A673 (cell line): ENCODE measurements around the gene CMTM6. TPM values are rescaled to one million over a fixed set of nuclear protein-coding genes. Genes with fewer than 3 reads are reported as not detected.

ENCODE experiments used
- BruUV-seq: library from RNA; stranded (reverse); fragments of 400-500 nt; replicated peaks from 2 replicates; lab custom pipeline; 2021; lab: Mats Ljungman, UMichigan
- CTCF ChIA-PET: fragments of 300-600 bp; sonication (Branson Sonifier 250); formaldehyde crosslinking; loops from one replicate; lab custom pipeline; 2022; ENCODE audit warnings: antibody characterized with exemption; lab: Charles Lee
- POLR2A ChIA-PET: fragments of 300-600 bp; sonication (Branson Sonifier 250); formaldehyde crosslinking; loops from one replicate; lab custom pipeline; 2022; ENCODE audit warnings: antibody characterized with exemption; ENCODE audit not compliant: low non-redundant PET; lab: Charles Lee
- DNase-seq: peaks from one replicate; pipeline ENCODE4 v3.0.0-alpha.2; 2015; ENCODE audit warnings: low spot score
- H3K27ac ChIP-seq: fragments of 200-600 bp; sonication (generic); 2 replicates; pipeline ENCODE4 v1.5.1; 2016; ENCODE audit warnings: mixed run types, low read depth, mild to moderate bottlenecking, mixed read lengths, antibody characterized with exemption, low read length; ENCODE audit not compliant: poor library complexity, severe bottlenecking
- H3K27me3 ChIP-seq: fragments of 200-600 bp; sonication (generic); replicated peaks from 2 replicates; pipeline ENCODE4 v1.6.1; 2017; ENCODE audit warnings: mixed run types, low read depth, mild to moderate bottlenecking, mixed read lengths, antibody characterized with exemption, low read length; ENCODE audit not compliant: insufficient read depth, poor library complexity
- H3K36me3 ChIP-seq: fragments of 200-600 bp; sonication (generic); 2 replicates; pipeline ENCODE4 v1.6.1; 2016; ENCODE audit warnings: mixed run types, mild to moderate bottlenecking, mixed read lengths, antibody characterized with exemption, low read length; ENCODE audit not compliant: insufficient read depth, poor library complexity, severe bottlenecking
- H3K4me1 ChIP-seq: fragments of 200-600 bp; sonication (generic); 2 replicates; pipeline ENCODE4 v1.6.1; 2017; ENCODE audit warnings: mixed run types, mild to moderate bottlenecking, mixed read lengths, antibody characterized with exemption, low read length; ENCODE audit not compliant: insufficient read depth, poor library complexity, severe bottlenecking
- H3K4me3 ChIP-seq: fragments of 200-600 bp; sonication (generic); 2 replicates; pipeline ENCODE4 v1.5.1; 2016; ENCODE audit warnings: low read depth, mixed run types, mild to moderate bottlenecking, mixed read lengths, low read length; ENCODE audit not compliant: poor library complexity, severe bottlenecking
- H3K9me3 ChIP-seq: fragments of 200-600 bp; sonication (generic); 2 replicates; pipeline ENCODE4 v1.6.1; 2016; ENCODE audit warnings: mixed run types, low read depth, mild to moderate bottlenecking, mixed read lengths, antibody characterized with exemption, low read length; ENCODE audit not compliant: poor library complexity, severe bottlenecking
- EZH2 ChIP-seq: fragments of 200-600 bp; sonication (generic); IDR thresholded peaks from 2 replicates; pipeline ENCODE4 v1.6.1; 2017; ENCODE audit warnings: borderline replicate concordance, low read depth, mild to moderate bottlenecking, mixed read lengths, antibody characterized with exemption, low read length; ENCODE audit not compliant: poor library complexity, severe bottlenecking
- intact Hi-C: fragments of 100-400 bp; cut with micrococcal nuclease; formaldehyde crosslinking; loops from one replicate; pipeline ENCODE4 v1.10.0; 2022; ENCODE audit not compliant: unreplicated experiment
- total RNA-seq: library from RNA; stranded (reverse); gene quantifications from 2 replicates; pipeline ENCODE4 v1.2.3, GENCODE V29; 2021
- TF ChIP-seq, protein P1 (sequence below): fragments of 300-800, 200-600 bp; sonication (generic); conservative IDR thresholded peaks from 2 replicates; pipeline ENCODE4 v1.5.1; 2017; ENCODE audit warnings: low read depth, mild to moderate bottlenecking, antibody characterized with exemption, low read length, moderate library complexity, mixed read lengths

Gene CMTM6
- total RNA-seq, 1 experiment from 2014 or later = 32.3 TPM

DNA sequence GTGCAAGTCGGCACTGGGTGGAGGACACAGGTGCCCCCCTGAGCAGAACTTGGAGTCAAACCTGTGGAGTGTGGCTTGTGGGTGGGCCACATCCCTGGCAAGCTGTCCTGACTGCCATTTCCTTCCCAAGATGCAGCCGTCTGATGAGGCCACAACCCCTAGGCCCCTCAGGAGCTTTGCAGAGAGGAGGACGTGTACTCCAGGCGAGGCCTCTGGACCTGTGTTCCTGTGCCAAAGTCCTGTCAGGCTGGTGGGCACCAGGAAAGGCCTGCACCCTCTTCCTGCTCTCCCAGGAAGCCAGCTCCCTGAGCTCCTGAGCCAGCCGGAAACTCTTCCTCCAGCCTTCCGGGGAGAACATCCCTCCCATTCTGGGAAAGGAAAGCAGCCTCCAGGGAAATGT is 48.5 kb downstream of the CMTM6 start:
- ChIA-PET CTCF (no interaction called here), POLR2A (no interaction called here)
- H3K9me3 ChIP-seq = no peaks in the 10 kb centered on the region
- TF ChIP-seq EZH2 = no peak
- TF ChIP-seq, protein P1, sequence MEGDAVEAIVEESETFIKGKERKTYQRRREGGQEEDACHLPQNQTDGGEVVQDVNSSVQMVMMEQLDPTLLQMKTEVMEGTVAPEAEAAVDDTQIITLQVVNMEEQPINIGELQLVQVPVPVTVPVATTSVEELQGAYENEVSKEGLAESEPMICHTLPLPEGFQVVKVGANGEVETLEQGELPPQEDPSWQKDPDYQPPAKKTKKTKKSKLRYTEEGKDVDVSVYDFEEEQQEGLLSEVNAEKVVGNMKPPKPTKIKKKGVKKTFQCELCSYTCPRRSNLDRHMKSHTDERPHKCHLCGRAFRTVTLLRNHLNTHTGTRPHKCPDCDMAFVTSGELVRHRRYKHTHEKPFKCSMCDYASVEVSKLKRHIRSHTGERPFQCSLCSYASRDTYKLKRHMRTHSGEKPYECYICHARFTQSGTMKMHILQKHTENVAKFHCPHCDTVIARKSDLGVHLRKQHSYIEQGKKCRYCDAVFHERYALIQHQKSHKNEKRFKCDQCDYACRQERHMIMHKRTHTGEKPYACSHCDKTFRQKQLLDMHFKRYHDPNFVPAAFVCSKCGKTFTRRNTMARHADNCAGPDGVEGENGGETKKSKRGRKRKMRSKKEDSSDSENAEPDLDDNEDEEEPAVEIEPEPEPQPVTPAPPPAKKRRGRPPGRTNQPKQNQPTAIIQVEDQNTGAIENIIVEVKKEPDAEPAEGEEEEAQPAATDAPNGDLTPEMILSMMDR = no peak
- H3K36me3 ChIP-seq = no peaks in the 10 kb centered on the region
- H3K27ac ChIP-seq = no peak overlapping the region
- intact Hi-C loops = no loop called here
- no peak overlapping the region for H3K4me3 ChIP-seq
- no TSS peak for BruUV-seq
- no peaks in the 10 kb centered on the region for H3K4me1 ChIP-seq
- no peak for DNase-seq
- peaks cover 3% of the 10 kb centered on the region for H3K27me3 ChIP-seq

DNA sequence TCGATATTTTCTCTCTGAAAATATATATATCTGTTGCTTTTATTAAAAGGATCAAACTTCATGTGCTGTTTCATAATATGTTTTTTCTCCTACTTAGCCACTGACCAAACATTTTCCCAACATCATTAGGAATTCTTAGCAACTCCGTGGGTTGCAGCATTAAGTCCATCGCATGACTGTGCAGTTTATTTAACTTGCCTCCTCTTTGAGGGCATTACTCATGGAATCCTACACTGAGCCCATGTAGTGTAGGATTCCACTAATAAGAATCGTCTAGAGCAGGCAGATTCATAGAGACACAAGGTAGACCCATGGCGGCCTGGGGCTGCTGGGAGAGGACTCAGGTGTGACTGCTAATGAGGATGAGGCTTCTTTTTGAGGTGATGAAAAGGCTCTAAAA is 49.3 kb downstream of the CMTM6 start:
- no peak overlapping the region for H3K27ac ChIP-seq
- no peaks in the 10 kb centered on the region for H3K36me3 ChIP-seq
- ChIA-PET CTCF (no interaction called here), POLR2A (no interaction called here)
- H3K4me3 ChIP-seq = no peak overlapping the region
- H3K4me1 ChIP-seq = no peaks in the 10 kb centered on the region
- H3K9me3 ChIP-seq = no peaks in the 10 kb centered on the region
- peaks cover 8% of the 10 kb centered on the region for H3K27me3 ChIP-seq
- no peak for TF ChIP-seq EZH2
- no peak for DNase-seq
- intact Hi-C loops = no loop called here
- BruUV-seq = no TSS peak

DNA sequence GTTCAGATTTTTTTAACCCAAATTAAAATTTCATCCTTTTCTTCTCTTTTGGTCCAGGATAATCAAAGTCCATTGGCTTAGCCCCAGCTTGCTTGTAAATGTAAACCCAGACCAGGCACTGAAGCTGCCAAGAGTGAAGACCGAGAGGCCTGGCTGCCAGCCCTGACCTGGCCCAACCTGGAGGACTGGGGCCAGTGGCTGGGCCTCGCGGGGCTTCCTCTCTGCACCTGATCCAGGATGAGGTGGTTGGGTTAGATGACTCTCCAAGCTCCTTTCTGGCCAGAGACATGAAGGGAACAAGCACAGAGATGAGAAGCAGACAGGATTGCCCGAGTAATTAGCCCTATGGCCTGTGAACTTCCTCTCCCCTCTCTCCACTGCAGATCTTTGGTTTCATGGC is 50.6 kb downstream of the CMTM6 start:
- CTCF ChIA-PET = no interaction called here
- no peaks in the 10 kb centered on the region for H3K9me3 ChIP-seq
- H3K4me3 ChIP-seq = no peak overlapping the region
- no TSS peak for BruUV-seq
- no peaks in the 10 kb centered on the region for H3K4me1 ChIP-seq
- intact Hi-C loops = no loop called here
- H3K27ac ChIP-seq = no peak overlapping the region
- TF ChIP-seq EZH2 = no peak
- TF ChIP-seq, protein P1 = no peak
- peaks cover 8% of the 10 kb centered on the region for H3K27me3 ChIP-seq
- no peak for DNase-seq
- POLR2A ChIA-PET = no interaction called here
- H3K36me3 ChIP-seq = no peaks in the 10 kb centered on the region

DNA sequence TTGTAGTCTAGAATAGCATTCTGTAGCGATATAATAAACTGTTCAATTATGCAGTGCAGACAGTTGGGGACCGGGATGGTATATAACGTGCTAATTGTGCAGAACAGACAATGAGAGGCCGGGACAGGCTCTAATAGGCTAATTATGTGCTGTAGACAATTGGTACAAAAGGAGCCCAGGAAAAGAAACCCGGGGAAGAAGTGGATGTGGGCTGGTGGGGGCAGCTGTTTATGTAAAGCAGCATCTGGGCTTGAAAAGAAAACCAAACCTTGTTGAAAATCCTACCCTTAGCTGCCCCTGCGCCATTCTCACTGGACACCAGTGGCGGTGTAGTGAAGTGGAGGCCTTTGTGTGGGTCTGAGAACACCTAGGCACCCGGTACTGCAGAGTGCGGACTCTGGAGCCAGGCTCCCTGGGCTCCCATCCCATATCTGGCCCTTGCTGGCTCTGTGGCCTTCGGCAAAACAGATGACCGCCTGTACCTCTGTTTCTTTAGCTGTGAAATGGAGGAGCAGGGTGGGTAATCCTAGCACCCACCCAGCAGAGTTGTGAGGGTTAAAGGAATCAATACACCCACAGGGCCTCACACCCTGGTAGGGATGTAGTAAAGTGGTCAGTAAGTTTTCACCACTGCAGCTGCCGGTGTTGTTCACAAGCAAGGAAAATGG is 51.5 kb downstream of the CMTM6 start:
- Histone ChIP-seq H3K4me1 (no peaks in the 10 kb centered on the region), H3K27me3 (peaks cover 8% of the 10 kb centered on the region), H3K27ac (no peak overlapping the region), H3K4me3 (no peak overlapping the region), H3K9me3 (no peaks in the 10 kb centered on the region), H3K36me3 (no peaks in the 10 kb centered on the region)
- DNase-seq = no peak
- no TSS peak for BruUV-seq
- TF ChIP-seq, protein P1 = no peak
- no peak for TF ChIP-seq EZH2
- CTCF ChIA-PET = no interaction called here
- intact Hi-C loops = no loop called here
- POLR2A ChIA-PET = no interaction called here
